Heart left ventricle (tissue), 16 donors: ENCODE measurements around the gene ZNF587B. TPM values are rescaled to one million over a fixed set of nuclear protein-coding genes. Genes with fewer than 3 reads are reported as not detected.
"Not testable (repeated sequence)": the region's sequence is repeated elsewhere in the genome, so short reads cannot be mapped to it uniquely, and the experiment has no call there.

Experiments used
- ATAC-seq, 4 donors: fragments of 200-7000 bp; cut with Tn5 transposase; one replicate each; pipeline ENCODE4 v1.9.1; 2020 to 2022; ENCODE audit warnings: moderate library complexity in 4 of 4, mild to moderate bottlenecking in 3 of 4, moderate number of reproducible peaks in 1 of 4
- DNase-seq, 5 donors: peaks; one replicate each; pipeline ENCODE4 v3.0.0-alpha.2; 2020
- H3K27ac ChIP-seq, 12 donors: fragments of 200-600 bp; sonication (generic) in 4 of 12; one replicate each; pipeline versions ENCODE4 v1.5.0 to v1.8.0; 2016 to 2022; ENCODE audit warnings: mild to moderate bottlenecking in 2 of 12
- H3K27me3 ChIP-seq, 9 donors: fragments of 200-600 bp; sonication (generic) in 2 of 9; one replicate each; pipeline versions ENCODE4 v1.5.1 to v1.8.0; 2016 to 2022; ENCODE audit warnings: mild to moderate bottlenecking in 3 of 9
- H3K36me3 ChIP-seq, 9 donors: fragments of 200-600 bp; sonication (generic) in 2 of 9; one replicate each; pipeline versions ENCODE4 v1.5.0 to v1.8.0; 2018 to 2022; ENCODE audit warnings: mild to moderate bottlenecking in 2 of 9
- H3K4me1 ChIP-seq, 12 donors: fragments of 200-600 bp; sonication (generic) in 4 of 12; one replicate each; pipeline versions ENCODE4 v1.5.0 to v1.8.0; 2016 to 2022; ENCODE audit warnings: mild to moderate bottlenecking in 3 of 12
- H3K4me3 ChIP-seq, 12 donors: fragments of 200-600 bp; sonication (generic) in 4 of 12; one replicate each; pipeline versions ENCODE4 v1.5.0 to v1.8.0; 2017 to 2022; ENCODE audit warnings: mild to moderate bottlenecking in 9 of 12, moderate library complexity in 4 of 12
- H3K9me3 ChIP-seq, 12 donors: fragments of 200-600 bp; sonication (generic) in 4 of 12; one replicate each; pipeline versions ENCODE4 v1.5.0 to v1.8.0; 2016 to 2022; ENCODE audit warnings: mild to moderate bottlenecking in 1 of 12
- CTCF ChIP-seq, 12 donors: fragments of 200-600 bp; sonication (generic) in 4 of 12; IDR thresholded peaks; one replicate each; pipeline versions ENCODE4 v1.5.0 to v1.8.0; 2018 to 2022; ENCODE audit warnings: antibody characterized with exemption in 12 of 12, mild to moderate bottlenecking in 5 of 12
- POLR2A ChIP-seq, 2 donors: fragments of 450-650 bp; IDR thresholded peaks; one replicate each; pipeline ENCODE4 v1.6.1; 2017; ENCODE audit warnings: antibody characterized with exemption in 2 of 2, mild to moderate bottlenecking in 2 of 2, moderate library complexity in 2 of 2
- whole genome bisulfite sequencing, 4 donors: extraction: QIAGEN DNeasy Blood & Tissue Kit in 2 of 4; methylation state at CpG; one replicate each; pipeline versions ENCODE4 v1.1.5 to v1.1.7; 2013 to 2018; 5-methylcytosine and 5-hydroxymethylcytosine counted together
- intact Hi-C, 10 donors: fragments of 100-400 bp; cut with DNase I; formaldehyde crosslinking; loops; one replicate each; pipeline versions ENCODE4 v1.11.1 to v1.14.2; 2022
- polyA plus RNA-seq, 2 donors: library from polyadenylated mRNA; stranded (reverse); fragments of 200-250 nt; gene quantifications; one replicate each; pipeline ENCODE4 v1.2.3, GENCODE V29; 2013
- total RNA-seq, 9 donors: library from RNA; depleted of rRNA in 2 of 9; stranded (reverse); fragments of >200 nt in 2 of 9; fragmentation: NEBNext Ultra II Directional in 3 of 9; extraction: Animal tissue kit (Norgen Biotek cat#: 25700) in 3 of 9; gene quantifications; one replicate each; pipeline versions ENCODE4 v1.1.0 to v1.2.4, GENCODE V29; 2016 to 2023
- donor health status: ischemic (EF 13 %, LVEDD 7.1; RV severe dilation, severe dysfunction).
- donor health status: healthy with polysubstance abuse.
- donor health status: DM: no; HTN: yes; CAD: no.
- donor health status: DM: no; HTN: no; CAD: no.
- donor health status: ischemic (EF 25% LVEDD 6.9; RV normal size, moderate dysfunction).
- donor health status: ischemic (EF 25% LVEDD 5.7; RV mildly dilated, moderate dysfunction).
- donor health status: healthy.
- donor health status: DM: yes; HTN: yes; CAD: no.
- donor health status: ischemic (EF 35%, LVEDD 5.7; RV mildly dilated, moderate dysfunction).
- donor health status: nonischemic (EF 11% LVEDD 7.7; RV severe dilation, severe dysfunction).
- donor health status: DM: yes; HTN: yes; CAD: no.
- donor health status: PGD.
- donor health status: ischemic (EF 29% LVEDD 5.4; RV normal size, mild dysfunction).
- donor health status: nonischemic (EF 23%, LVEDD 6.1; RV moderate dilation, normal function).

Gene ZNF587B
- total and polyA plus RNA-seq, 11 donors = 2.9 to 9.2 (median 6.4) TPM

- DNase-seq (no peak), ATAC-seq (no peak)
- H3K4me3 ChIP-seq = peak overlapping the region in 11 of 12 donors; percentile 63 to 99 (median 86)
- WGBS, 4 donors = 73 to 77% (median 75%) methylated on average over 6 of the region's 6 CpGs
- TF ChIP-seq POLR2A (IDR thresholded peaks at IDR 0.05) (no peak), CTCF (IDR thresholded peaks at IDR 0.05) (no peak)
- H3K27me3 ChIP-seq = no peaks in the 10 kb centered on the region
- intact Hi-C loops = no loop called here
- peaks cover 0 to 9% (median 0%) of the 10 kb centered on the region in 9 donors for H3K36me3 ChIP-seq
- peak overlapping the region in 5 of 12 donors; percentile 74 to 82 (median 78) for H3K27ac ChIP-seq
- H3K9me3 ChIP-seq = no peaks in the 10 kb centered on the region
- peaks cover 0 to 31% (median 12%) of the 10 kb centered on the region in 12 donors for H3K4me1 ChIP-seq
Measured at GRCh38 chr19:57820599-57820998, 9.5 kb upstream of the ZNF587B start.

- H3K36me3 ChIP-seq, DNase-seq, H3K27me3 ChIP-seq, H3K9me3 ChIP-seq, ATAC-seq, intact Hi-C loops: not testable (repeated sequence)
- Histone ChIP-seq H3K4me1 (peaks cover 0 to 31% (median 12%) of the 10 kb centered on the region in 12 donors), H3K4me3 (peak overlapping the region in 2 of 12 donors; percentile 79 to 96), H3K27ac (peak overlapping the region in 1 of 12 donors; percentile 78)
- 44 to 52% (median 45%) methylated on average over 2 to 3 of the region's 3 CpGs for WGBS, 4 donors
Measured at GRCh38 chr19:57821095-57821494, 9.0 kb upstream of the ZNF587B start.

- H3K4me3 ChIP-seq, H3K27me3 ChIP-seq, DNase-seq, H3K9me3 ChIP-seq, H3K36me3 ChIP-seq, intact Hi-C loops, ATAC-seq, H3K27ac ChIP-seq: not testable (repeated sequence)
- peaks cover 0 to 31% (median 12%) of the 10 kb centered on the region in 12 donors for H3K4me1 ChIP-seq
- 94 to 100% (median 97%) methylated on average over 2 to 3 of the region's 3 CpGs for WGBS, 4 donors
Measured at GRCh38 chr19:57821501-57821900, 8.6 kb upstream of the ZNF587B start.

GRCh38 chr19:57823155-57823554 lies 6.9 kb upstream of the ZNF587B start:
- H3K27ac ChIP-seq, H3K9me3 ChIP-seq, H3K4me3 ChIP-seq, H3K27me3 ChIP-seq, intact Hi-C loops, ATAC-seq, DNase-seq, H3K36me3 ChIP-seq: not testable (repeated sequence)
- 71 to 78% (median 75%) methylated on average over 2 of the region's 2 CpGs for WGBS, 4 donors
- H3K4me1 ChIP-seq = peaks cover 0 to 31% (median 12%) of the 10 kb centered on the region in 12 donors

- DNase-seq, intact Hi-C loops, ATAC-seq, H3K36me3 ChIP-seq, H3K27me3 ChIP-seq, H3K4me3 ChIP-seq, H3K9me3 ChIP-seq, H3K27ac ChIP-seq: not testable (repeated sequence)
- 74 to 86% (median 78%) methylated on average over 4 of the region's 4 CpGs for whole genome bisulfite sequencing, 4 donors
- peaks cover 0 to 31% (median 14%) of the 10 kb centered on the region in 12 donors for H3K4me1 ChIP-seq
Measured at GRCh38 chr19:57823608-57824007, 6.5 kb upstream of the ZNF587B start.

- no peaks in the 10 kb centered on the region for H3K27me3 ChIP-seq
- H3K4me3 ChIP-seq = no peak overlapping the region
- no peak for ATAC-seq
- H3K4me1 ChIP-seq = peaks cover 0 to 39% (median 12%) of the 10 kb centered on the region in 12 donors
- TF ChIP-seq POLR2A (IDR thresholded peaks at IDR 0.05) (no peak), CTCF (IDR thresholded peaks at IDR 0.05) (no peak)
- H3K9me3 ChIP-seq = no peaks in the 10 kb centered on the region
- peaks cover 0 to 9% (median 0%) of the 10 kb centered on the region in 9 donors for H3K36me3 ChIP-seq
- DNase-seq = no peak
- no peak overlapping the region for H3K27ac ChIP-seq
- WGBS, 4 donors = 86 to 94% (median 91%) methylated on average over 6 of the region's 6 CpGs
- intact Hi-C loops = no loop called here
Measured at GRCh38 chr19:57825511-57825910, 4.6 kb upstream of the ZNF587B start.
